Osteoblast (primary cell): ENCODE data around the gene BTC. TPM values are rescaled to one million over a fixed set of nuclear protein-coding genes. Genes with fewer than 3 reads are reported as not detected.

Experiments
- DNase-seq: peaks from one replicate; pipeline ENCODE4 v3.0.0; 2011; ENCODE audit warnings: low spot score, mixed read lengths; ENCODE audit not compliant: insufficient read length; ENCODE audit errors: missing footprints
- H2AFZ ChIP-seq: 2 replicates; pipeline ENCODE4 v1.6.0; 2011; ENCODE audit warnings: mild to moderate bottlenecking, low read length
- H3K27ac ChIP-seq: 2 replicates; pipeline ENCODE4 v1.5.1; 2011; ENCODE audit warnings: mild to moderate bottlenecking, low read depth, low read length, moderate library complexity
- H3K27me3 ChIP-seq: 2 replicates; pipeline ENCODE4 v1.6.0; 2012; ENCODE audit warnings: mild to moderate bottlenecking, control low read depth, inconsistent platforms, low read length, moderate library complexity; ENCODE audit not compliant: insufficient read depth
- H3K36me3 ChIP-seq: 2 replicates; pipeline ENCODE4 v1.5.1; 2011; ENCODE audit warnings: mild to moderate bottlenecking, low read length, control low read depth, moderate library complexity; ENCODE audit not compliant: insufficient read depth
- H3K4me1 ChIP-seq: 2 replicates; pipeline ENCODE4 v1.5.1; 2011; ENCODE audit warnings: mild to moderate bottlenecking, low read length, control low read depth, moderate library complexity; ENCODE audit not compliant: insufficient read depth
- H3K4me2 ChIP-seq: 2 replicates; pipeline ENCODE4 v1.6.0; 2011; ENCODE audit warnings: mild to moderate bottlenecking, low read length; ENCODE audit not compliant: insufficient read depth
- H3K4me3 ChIP-seq: fragments of 200-600 bp; sonication (generic); 3 replicates; pipeline ENCODE4 v1.5.1; 2012; ENCODE audit warnings: mild to moderate bottlenecking, low read length, inconsistent platforms; ENCODE audit not compliant: insufficient read depth
- H3K79me2 ChIP-seq: 2 replicates; pipeline ENCODE4 v1.6.0; 2012; ENCODE audit warnings: mild to moderate bottlenecking, low read length, control low read depth, inconsistent platforms; ENCODE audit not compliant: insufficient read depth
- H3K9me3 ChIP-seq: 2 replicates; pipeline ENCODE4 v1.5.1; 2011; ENCODE audit warnings: low read depth, low read length, control low read depth
- H4K20me1 ChIP-seq: 2 replicates; pipeline ENCODE4 v1.6.0; 2012; ENCODE audit warnings: mild to moderate bottlenecking, low read length, control low read depth; ENCODE audit not compliant: insufficient read depth
- total RNA-seq: library from RNA; depleted of rRNA; stranded (reverse); fragments of >200 nt; gene quantifications from 2 replicates; pipeline ENCODE4 v1.2.3, GENCODE V29; 2012
- TF ChIP-seq, protein P1 (sequence below): IDR thresholded peaks from 2 replicates; pipeline ENCODE4 v1.5.1; 2011; ENCODE audit warnings: mild to moderate bottlenecking, low read depth, low read length, moderate library complexity; ENCODE audit errors: extremely low read depth

The BTC gene
- total RNA-seq, 1 donor: 0.36 TPM

DNA sequence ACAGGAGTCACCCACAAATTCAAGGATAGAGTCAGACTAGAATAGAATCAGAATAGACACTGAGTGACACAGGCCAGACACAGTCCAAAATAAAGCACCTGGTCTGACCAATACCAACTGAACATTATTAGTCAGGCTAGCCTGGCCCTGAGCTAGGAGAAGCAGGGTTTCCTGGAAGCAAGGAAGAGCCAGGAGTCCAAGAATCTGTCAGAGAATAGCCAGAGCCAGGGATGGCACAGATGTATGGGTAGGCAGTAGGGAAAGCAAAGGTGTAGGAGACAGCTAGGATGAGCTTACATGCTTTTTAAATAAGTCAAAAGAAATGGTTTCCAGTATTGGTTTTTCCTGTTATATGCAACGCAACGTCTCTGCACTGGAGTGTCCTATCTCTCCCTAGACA lies 3.7 kb downstream of the BTC start:
- Histone ChIP-seq H3K4me3 (no peak overlapping the region), H3K79me2 (no peaks in the 10 kb centered on the region), H3K27ac (no peak overlapping the region), H4K20me1 (no peaks in the 10 kb centered on the region), H3K4me1 (no peaks in the 10 kb centered on the region), H3K36me3 (no peaks in the 10 kb centered on the region), H3K27me3 (peaks cover 54% of the 10 kb centered on the region), H3K4me2 (no peak overlapping the region), H2AFZ (no peak overlapping the region), H3K9me3 (no peaks in the 10 kb centered on the region)
- peak; percentile 50 for DNase-seq
- TF ChIP-seq, protein P1, sequence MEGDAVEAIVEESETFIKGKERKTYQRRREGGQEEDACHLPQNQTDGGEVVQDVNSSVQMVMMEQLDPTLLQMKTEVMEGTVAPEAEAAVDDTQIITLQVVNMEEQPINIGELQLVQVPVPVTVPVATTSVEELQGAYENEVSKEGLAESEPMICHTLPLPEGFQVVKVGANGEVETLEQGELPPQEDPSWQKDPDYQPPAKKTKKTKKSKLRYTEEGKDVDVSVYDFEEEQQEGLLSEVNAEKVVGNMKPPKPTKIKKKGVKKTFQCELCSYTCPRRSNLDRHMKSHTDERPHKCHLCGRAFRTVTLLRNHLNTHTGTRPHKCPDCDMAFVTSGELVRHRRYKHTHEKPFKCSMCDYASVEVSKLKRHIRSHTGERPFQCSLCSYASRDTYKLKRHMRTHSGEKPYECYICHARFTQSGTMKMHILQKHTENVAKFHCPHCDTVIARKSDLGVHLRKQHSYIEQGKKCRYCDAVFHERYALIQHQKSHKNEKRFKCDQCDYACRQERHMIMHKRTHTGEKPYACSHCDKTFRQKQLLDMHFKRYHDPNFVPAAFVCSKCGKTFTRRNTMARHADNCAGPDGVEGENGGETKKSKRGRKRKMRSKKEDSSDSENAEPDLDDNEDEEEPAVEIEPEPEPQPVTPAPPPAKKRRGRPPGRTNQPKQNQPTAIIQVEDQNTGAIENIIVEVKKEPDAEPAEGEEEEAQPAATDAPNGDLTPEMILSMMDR: no peak

DNA sequence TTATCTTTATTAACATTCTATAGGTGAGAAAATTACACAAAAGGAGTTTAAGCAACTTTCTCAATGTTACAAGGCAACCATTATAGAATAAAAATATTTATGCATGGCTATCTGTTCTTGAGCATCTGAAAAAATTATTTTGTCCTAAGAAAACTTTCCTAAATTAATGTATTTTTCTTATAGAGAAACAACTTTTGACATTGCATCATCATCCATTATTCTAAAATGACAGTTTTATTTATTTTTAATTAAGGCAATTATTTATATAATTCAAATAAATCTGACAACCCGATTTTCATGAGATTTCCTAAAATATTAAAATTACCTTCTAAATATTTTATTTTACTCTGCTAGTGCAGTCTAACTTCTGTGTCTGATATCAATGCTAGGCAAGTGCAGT lies 4.8 kb downstream of the BTC start:
- H3K4me2 ChIP-seq: no peak overlapping the region
- H3K36me3 ChIP-seq: no peaks in the 10 kb centered on the region
- H3K27ac ChIP-seq: no peak overlapping the region
- no peaks in the 10 kb centered on the region for H3K9me3 ChIP-seq
- TF ChIP-seq, protein P1: no peak
- no peak overlapping the region for H2AFZ ChIP-seq
- no peak for DNase-seq
- no peak overlapping the region for H3K4me3 ChIP-seq
- H3K27me3 ChIP-seq: peaks cover 46% of the 10 kb centered on the region
- H4K20me1 ChIP-seq: no peaks in the 10 kb centered on the region
- H3K4me1 ChIP-seq: no peaks in the 10 kb centered on the region
- no peaks in the 10 kb centered on the region for H3K79me2 ChIP-seq

DNA sequence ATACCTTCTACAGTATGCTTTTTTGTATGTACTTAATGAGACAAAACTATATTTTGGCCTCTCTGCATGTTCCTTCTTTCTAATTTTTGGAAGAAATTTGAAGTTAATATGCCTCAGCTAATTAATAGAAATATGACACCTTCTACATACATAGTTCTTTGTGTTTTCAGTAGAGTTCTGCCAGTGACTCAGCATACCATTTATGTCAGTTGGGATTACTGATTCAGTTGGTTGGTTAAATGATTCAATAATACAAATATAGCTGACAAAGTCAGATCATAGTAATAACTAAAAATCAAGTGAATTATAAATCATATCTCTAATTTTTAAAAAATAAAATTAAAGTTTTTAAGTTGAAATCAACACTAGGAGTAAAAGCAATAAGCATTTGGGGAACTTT lies 16.8 kb downstream of the BTC start:
- TF ChIP-seq, protein P1: no peak
- Histone ChIP-seq H3K27me3 (peaks cover under 1% of the 10 kb centered on the region), H3K9me3 (no peaks in the 10 kb centered on the region), H3K27ac (no peak overlapping the region), H3K4me2 (peak overlapping the region; percentile 3), H4K20me1 (no peaks in the 10 kb centered on the region), H3K79me2 (no peaks in the 10 kb centered on the region), H3K36me3 (no peaks in the 10 kb centered on the region), H2AFZ (no peak overlapping the region), H3K4me3 (no peak overlapping the region), H3K4me1 (peaks cover 6% of the 10 kb centered on the region)
- DNase-seq: no peak

DNA sequence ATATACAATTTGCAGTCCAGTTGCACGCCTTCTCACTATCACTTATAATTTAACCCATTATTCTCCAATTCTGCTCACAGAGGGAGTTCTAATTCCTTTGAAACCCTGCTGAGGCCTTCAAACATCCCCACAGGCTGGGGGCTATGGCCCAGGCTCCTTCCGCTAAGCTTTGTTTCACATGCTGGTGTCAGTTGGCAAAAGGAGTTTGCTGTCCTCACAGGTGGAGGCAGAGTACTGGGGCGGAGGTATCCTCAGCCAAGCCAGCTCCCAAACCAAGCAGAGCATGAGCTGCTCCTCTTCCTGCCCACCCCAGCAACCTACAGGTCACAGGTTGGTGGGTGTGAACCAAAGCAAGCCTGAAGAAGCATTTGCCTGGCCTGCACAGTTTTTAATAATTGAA lies 21.5 kb downstream of the BTC start:
- no peaks in the 10 kb centered on the region for H3K9me3 ChIP-seq
- no peak overlapping the region for H3K27ac ChIP-seq
- H4K20me1 ChIP-seq: no peaks in the 10 kb centered on the region
- no peaks in the 10 kb centered on the region for H3K27me3 ChIP-seq
- H3K4me2 ChIP-seq: no peak overlapping the region
- no peaks in the 10 kb centered on the region for H3K36me3 ChIP-seq
- TF ChIP-seq, protein P1: no peak
- H3K4me3 ChIP-seq: no peak overlapping the region
- DNase-seq: no peak
- no peak overlapping the region for H2AFZ ChIP-seq
- no peaks in the 10 kb centered on the region for H3K79me2 ChIP-seq
- peaks cover 9% of the 10 kb centered on the region for H3K4me1 ChIP-seq
